ENCODE measurements around the gene SEMA5A.

DNA sequence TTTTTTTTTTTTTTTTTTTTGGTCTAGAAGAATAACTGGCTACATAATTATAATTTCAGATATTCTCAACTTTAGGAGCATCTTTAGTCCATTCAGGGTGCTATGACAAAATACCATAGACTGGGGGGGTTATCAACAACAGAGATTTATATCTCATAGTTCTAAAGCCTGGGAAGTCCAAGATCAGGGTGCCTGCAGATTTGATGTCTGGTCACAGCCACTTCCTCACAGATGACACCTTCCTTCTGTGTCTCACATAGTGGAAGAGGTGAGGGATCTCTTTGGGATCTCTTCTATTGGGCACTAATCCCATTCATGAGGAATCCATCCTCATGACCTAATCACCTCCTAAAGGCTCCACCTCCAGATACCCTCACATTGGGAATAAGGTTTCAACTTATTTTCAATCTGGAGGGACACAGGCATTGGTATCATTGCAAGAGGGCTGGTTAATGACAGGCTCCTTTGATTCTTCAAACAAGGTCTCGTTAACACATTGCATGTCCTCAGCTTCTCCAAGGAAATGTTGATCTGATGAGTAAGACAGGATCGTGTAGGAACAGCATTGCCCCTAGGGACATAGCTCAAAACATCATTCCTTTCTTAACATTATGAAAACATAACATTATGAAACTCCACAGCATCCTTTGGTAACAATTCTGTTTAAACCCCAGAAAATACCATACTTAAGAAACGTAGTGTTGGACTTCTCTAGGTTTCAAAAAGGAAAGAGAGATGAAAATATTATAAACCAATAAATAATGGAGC, 372.4 kb downstream of the SEMA5A start:
- TF ChIP-seq CTCF (IDR thresholded peaks at IDR 0.05) (no peak), USF2 (CRISPR knock-in tag; IDR thresholded peaks at IDR 0.05) (no peak), ETV6 (CRISPR knock-in tag; IDR thresholded peaks at IDR 0.05) (no peak), FOXK1 (CRISPR knock-in tag; IDR thresholded peaks at IDR 0.05) (no peak), TCF7 (CRISPR knock-in tag; IDR thresholded peaks at IDR 0.05; ENCODE audit: low read depth) (no peak), ELF4 (CRISPR knock-in tag; IDR thresholded peaks at IDR 0.05; ENCODE audit: low read depth) (no peak), TEAD4 (CRISPR knock-in tag; IDR thresholded peaks at IDR 0.05) (no peak), CREM (CRISPR knock-in tag; IDR thresholded peaks at IDR 0.05) (no peak), GTF2I (CRISPR knock-in tag; conservative IDR thresholded peaks at IDR 0.05) (no peak), ZNF121 (CRISPR knock-in tag; IDR thresholded peaks at IDR 0.05) (no peak)
- TF ChIP-seq, protein P1, sequence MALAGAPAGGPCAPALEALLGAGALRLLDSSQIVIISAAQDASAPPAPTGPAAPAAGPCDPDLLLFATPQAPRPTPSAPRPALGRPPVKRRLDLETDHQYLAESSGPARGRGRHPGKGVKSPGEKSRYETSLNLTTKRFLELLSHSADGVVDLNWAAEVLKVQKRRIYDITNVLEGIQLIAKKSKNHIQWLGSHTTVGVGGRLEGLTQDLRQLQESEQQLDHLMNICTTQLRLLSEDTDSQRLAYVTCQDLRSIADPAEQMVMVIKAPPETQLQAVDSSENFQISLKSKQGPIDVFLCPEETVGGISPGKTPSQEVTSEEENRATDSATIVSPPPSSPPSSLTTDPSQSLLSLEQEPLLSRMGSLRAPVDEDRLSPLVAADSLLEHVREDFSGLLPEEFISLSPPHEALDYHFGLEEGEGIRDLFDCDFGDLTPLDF (CRISPR knock-in tag; IDR thresholded peaks at IDR 0.05), result no peak
- TF ChIP-seq, protein P2, sequence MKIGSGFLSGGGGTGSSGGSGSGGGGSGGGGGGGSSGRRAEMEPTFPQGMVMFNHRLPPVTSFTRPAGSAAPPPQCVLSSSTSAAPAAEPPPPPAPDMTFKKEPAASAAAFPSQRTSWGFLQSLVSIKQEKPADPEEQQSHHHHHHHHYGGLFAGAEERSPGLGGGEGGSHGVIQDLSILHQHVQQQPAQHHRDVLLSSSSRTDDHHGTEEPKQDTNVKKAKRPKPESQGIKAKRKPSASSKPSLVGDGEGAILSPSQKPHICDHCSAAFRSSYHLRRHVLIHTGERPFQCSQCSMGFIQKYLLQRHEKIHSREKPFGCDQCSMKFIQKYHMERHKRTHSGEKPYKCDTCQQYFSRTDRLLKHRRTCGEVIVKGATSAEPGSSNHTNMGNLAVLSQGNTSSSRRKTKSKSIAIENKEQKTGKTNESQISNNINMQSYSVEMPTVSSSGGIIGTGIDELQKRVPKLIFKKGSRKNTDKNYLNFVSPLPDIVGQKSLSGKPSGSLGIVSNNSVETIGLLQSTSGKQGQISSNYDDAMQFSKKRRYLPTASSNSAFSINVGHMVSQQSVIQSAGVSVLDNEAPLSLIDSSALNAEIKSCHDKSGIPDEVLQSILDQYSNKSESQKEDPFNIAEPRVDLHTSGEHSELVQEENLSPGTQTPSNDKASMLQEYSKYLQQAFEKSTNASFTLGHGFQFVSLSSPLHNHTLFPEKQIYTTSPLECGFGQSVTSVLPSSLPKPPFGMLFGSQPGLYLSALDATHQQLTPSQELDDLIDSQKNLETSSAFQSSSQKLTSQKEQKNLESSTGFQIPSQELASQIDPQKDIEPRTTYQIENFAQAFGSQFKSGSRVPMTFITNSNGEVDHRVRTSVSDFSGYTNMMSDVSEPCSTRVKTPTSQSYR (CRISPR knock-in tag; IDR thresholded peaks at IDR 0.05), result no peak

Measured in WTC11 (cell line).